AG04449 (cell line): ENCODE results near the gene HRG.

Experiments
- CTCF ChIA-PET: fragments of 350-600 bp; formaldehyde crosslinking; extraction: SDS; loops from one replicate; lab custom pipeline; 2021; ENCODE audit warnings: antibody characterized with exemption; lab: Yijun Ruan, JAX
- POLR2A ChIA-PET: fragments of 400-600, 350-600 bp; formaldehyde crosslinking; extraction: SDS; loops from one replicate; lab custom pipeline; 2020; ENCODE audit warnings: antibody characterized with exemption, inconsistent platforms; lab: Yijun Ruan, JAX
- DNase-seq: peaks from one replicate; pipeline ENCODE4 v3.0.0-alpha.2; 2010; ENCODE audit warnings: low read depth, low spot score
- H3K4me3 ChIP-seq: 2 replicates; pipeline ENCODE4 v1.5.1; 2011; ENCODE audit warnings: low read depth, mild to moderate bottlenecking, control low read depth, low read length
- TF ChIP-seq, protein P1 (sequence below): IDR thresholded peaks from one replicate; pipeline ENCODE4 v1.5.1; 2011; ENCODE audit warnings: mild to moderate bottlenecking, moderate library complexity, low read length, control low read depth, inconsistent platforms; ENCODE audit not compliant: insufficient read depth; ENCODE audit errors: missing control alignments

Gene HRG

DNA sequence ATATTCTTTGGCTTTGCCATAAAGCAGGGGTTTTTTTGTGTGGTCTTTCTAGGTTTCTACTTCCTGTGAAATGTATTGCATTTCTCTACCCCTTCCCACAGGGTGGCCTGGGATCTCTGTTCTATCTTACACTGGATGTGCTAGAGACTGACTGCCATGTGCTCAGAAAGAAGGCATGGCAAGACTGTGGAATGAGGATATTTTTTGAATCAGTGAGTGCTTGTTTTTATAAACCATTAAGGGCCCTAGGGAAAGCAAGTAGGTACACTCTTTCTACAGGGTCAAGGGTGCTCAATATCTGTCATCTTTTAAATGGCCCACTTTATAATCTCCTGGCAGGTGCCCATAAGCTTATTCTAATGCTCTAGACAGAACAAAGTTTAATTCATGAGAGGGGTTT is 24.9 kb upstream of the HRG start:
- no peak overlapping the region for H3K4me3 ChIP-seq
- POLR2A ChIA-PET = no interaction called here
- DNase-seq = no peak
- TF ChIP-seq, protein P1, sequence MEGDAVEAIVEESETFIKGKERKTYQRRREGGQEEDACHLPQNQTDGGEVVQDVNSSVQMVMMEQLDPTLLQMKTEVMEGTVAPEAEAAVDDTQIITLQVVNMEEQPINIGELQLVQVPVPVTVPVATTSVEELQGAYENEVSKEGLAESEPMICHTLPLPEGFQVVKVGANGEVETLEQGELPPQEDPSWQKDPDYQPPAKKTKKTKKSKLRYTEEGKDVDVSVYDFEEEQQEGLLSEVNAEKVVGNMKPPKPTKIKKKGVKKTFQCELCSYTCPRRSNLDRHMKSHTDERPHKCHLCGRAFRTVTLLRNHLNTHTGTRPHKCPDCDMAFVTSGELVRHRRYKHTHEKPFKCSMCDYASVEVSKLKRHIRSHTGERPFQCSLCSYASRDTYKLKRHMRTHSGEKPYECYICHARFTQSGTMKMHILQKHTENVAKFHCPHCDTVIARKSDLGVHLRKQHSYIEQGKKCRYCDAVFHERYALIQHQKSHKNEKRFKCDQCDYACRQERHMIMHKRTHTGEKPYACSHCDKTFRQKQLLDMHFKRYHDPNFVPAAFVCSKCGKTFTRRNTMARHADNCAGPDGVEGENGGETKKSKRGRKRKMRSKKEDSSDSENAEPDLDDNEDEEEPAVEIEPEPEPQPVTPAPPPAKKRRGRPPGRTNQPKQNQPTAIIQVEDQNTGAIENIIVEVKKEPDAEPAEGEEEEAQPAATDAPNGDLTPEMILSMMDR = no peak
- CTCF ChIA-PET = interaction anchor here (3.3 kb wide), 1 partner anchor 26 kb away, joined by 15 read pairs; no protein-coding TSS in a partner anchor

DNA sequence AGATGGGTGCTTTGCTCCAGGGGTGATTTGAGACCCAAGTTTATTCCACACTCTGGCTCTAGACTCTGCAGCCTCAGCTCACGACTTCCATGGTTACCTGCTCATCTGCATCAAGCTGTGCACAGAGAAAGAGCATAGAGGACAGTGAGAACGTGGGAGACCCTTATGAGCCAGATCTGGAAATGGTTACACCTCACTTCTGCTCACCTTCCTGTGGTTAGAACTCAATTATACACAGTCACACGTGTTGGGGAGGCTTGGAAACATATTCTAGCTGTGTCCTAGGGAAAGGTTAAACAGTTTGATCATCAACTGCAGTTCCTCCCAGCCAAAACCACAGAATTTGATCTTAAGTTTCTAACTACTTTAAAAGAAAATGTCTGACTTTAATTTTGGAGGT is 23.8 kb upstream of the HRG start:
- TF ChIP-seq, protein P1 = no peak
- CTCF ChIA-PET = interaction anchor here (1.0 to 3.3 kb wide), 2 partner anchors 25 to 27 kb away, joined by 3 to 15 read pairs; no protein-coding TSS in a partner anchor
- DNase-seq = no peak
- H3K4me3 ChIP-seq = no peak overlapping the region
- POLR2A ChIA-PET = no interaction called here

GRCh38 chr3:186643493-186643892 is 22.3 kb upstream of the HRG start:
- no peak overlapping the region for H3K4me3 ChIP-seq
- TF ChIP-seq, protein P1 = no peak
- no peak for DNase-seq
- CTCF ChIA-PET = interaction anchor here (1.6 to 3.3 kb wide), 2 partner anchors 29 to 178 kb away, joined by 3 to 15 read pairs; no protein-coding TSS in a partner anchor
- POLR2A ChIA-PET = no interaction called here

DNA sequence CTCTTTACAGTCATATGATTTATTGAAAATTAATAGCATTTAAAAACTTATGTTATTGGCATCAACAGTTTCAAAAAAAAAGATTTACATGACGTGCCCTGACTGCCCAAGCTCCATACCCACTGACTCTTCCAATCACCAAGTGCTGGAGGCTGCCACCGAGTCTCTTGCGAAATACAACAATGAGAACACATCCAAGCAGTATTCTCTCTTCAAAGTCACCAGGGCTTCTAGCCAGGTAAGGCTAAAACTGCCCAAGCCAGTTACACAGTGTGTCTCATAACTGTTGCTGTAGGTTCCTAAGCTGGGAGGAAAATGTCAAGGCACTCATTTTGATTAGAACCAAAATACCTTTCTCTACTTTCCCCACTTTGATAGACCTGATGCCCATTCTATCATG is 21.1 kb upstream of the HRG start:
- POLR2A ChIA-PET = no interaction called here
- TF ChIP-seq, protein P1 = no peak
- CTCF ChIA-PET = interaction anchor here (1.6 kb wide), 1 partner anchor 177 kb away, joined by 3 read pairs; no protein-coding TSS in a partner anchor
- no peak overlapping the region for H3K4me3 ChIP-seq
- no peak for DNase-seq

DNA sequence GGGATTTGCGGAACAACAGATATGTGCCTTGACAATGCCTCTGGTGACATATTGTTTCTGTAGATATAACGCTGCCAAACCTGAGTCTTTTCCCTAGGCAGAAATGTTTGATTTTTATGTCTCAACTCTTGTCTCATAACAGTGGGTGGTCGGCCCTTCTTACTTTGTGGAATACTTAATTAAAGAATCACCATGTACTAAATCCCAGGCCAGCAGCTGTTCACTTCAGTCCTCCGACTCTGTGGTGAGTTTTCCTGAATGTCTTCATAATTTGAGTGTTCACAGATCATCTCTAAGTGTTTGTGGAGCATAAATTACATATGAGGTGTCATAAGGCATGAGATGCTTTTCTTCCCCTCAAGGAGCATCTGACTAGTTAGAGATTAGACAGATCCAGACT is 19.7 kb upstream of the HRG start:
- CTCF ChIA-PET = interaction anchor here (0.9 kb wide), 1 partner anchor 29 kb away, joined by 3 read pairs; no protein-coding TSS in a partner anchor

GRCh38 chr3:186646841-186647240 is 19.0 kb upstream of the HRG start:
- TF ChIP-seq, protein P1 = no peak
- no peak for DNase-seq
- no peak overlapping the region for H3K4me3 ChIP-seq

More for the DNA sequence above, 19.7 kb upstream of the HRG start:
- TF ChIP-seq, protein P1 = no peak
- no peak for DNase-seq
- POLR2A ChIA-PET = no interaction called here
- no peak overlapping the region for H3K4me3 ChIP-seq

More at GRCh38 chr3:186646841-186647240, 19.0 kb upstream of the HRG start:
- ChIA-PET CTCF (no interaction called here), POLR2A (no interaction called here)
